GM12891 (cell line): ENCODE data around the gene THAP10.

Experiments used
- POLR2A ChIP-seq: IDR thresholded peaks from 2 replicates; pipeline ENCODE4 v1.6.1; 2011; ENCODE audit warnings: low read depth, low read length, control low read depth
- TAF1 ChIP-seq: IDR thresholded peaks from 2 replicates; pipeline ENCODE4 v1.6.1; 2011; ENCODE audit warnings: low read depth, low read length, control low read depth

DNA sequence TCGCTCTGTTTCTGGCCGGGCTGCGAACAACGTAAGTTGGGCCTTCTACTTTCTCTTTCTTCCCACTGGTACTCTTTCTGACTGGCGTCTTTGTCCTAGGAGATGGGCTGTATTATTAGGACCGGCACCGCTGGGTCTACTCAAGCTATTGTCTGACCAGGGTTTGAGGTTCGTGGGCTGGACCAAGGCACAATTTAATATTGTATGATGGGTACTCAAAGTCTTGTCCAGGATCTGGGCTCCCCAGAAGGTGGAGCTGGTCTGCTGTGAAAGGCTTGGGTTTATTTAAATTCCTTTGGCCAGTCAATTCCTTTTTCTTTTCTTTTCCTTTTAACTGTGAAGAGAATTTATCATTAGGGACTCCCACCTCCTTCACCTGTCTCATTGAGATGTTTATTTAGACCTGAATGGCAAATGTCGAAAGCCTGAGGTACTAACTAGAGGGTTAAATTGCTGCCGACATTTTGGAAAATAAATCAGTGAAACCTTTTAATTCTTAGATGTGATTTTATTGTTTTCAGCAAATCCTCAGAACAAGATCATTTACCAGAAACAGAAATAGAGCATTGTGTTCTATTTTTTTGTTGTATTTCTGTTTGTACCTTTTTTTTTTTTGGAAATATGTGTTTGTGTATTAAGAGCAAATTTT, 803 bp upstream of the THAP10 start:
- no peak for TF ChIP-seq TAF1
- no peak for TF ChIP-seq POLR2A
